Astrocyte (in vitro differentiated cells and primary cell): ENCODE data around the gene CCDC180.

ENCODE experiments used
- CTCF ChIP-seq: IDR thresholded peaks from 2 replicates; pipeline ENCODE4 v1.5.1; 2011; ENCODE audit warnings: low read depth, mild to moderate bottlenecking, inconsistent platforms, low read length, moderate library complexity; ENCODE audit not compliant: insufficient read depth
- EZH2 ChIP-seq: IDR thresholded peaks from 2 replicates; pipeline ENCODE4 v1.6.1; 2012; ENCODE audit warnings: mild to moderate bottlenecking, low read length, inconsistent platforms; ENCODE audit not compliant: insufficient read depth

GRCh38 chr9:97271292-97271691 is 36.2 kb upstream of the CCDC180 start:
- TF ChIP-seq CTCF (no peak), EZH2 (no peak)
